Upper lobe of left lung (tissue), 4 donors: Measurements from ENCODE around the gene DUXB.

Experiments
- CTCF ChIP-seq, 6 experiments: fragments of 450-650 bp in 4 of 6; fragments of 200-600 bp in 2 of 6; sonication (generic) in 2 of 6; IDR thresholded peaks; one replicate each; pipeline ENCODE4 v1.5.1; 2016 to 2019; ENCODE audit warnings: antibody characterized with exemption in 6 of 6
- POLR2A ChIP-seq, 4 donors: fragments of 450-650 bp; IDR thresholded peaks; one replicate each; pipeline ENCODE4 v1.5.1; 2016 to 2017; ENCODE audit warnings: antibody characterized with exemption in 4 of 4, mild to moderate bottlenecking in 2 of 4

DNA sequence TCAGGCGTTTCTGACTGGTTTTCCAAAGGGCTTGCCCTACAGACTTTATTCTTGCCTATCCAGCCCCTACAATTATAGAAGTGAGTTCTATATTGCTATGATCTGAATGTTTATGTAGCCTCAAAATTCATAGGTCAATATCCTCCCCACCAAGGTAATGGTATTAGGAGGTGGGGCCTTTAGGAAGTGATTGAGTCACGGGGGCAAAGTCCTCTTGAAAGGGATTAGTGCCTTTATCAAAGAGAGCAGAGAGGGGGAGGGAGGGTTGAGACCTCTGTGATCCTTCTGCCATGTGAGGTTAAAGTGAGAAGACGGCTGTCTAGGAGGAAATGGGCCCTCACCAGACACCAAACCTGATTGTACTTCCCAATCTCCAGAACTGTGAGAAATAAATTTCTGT, 26.0 kb upstream of the DUXB start:
- no peak for TF ChIP-seq CTCF (IDR thresholded peaks at IDR 0.05)
- no peak for TF ChIP-seq POLR2A (IDR thresholded peaks at IDR 0.05)
